Activated CD4-positive, alpha-beta T cell treated with anti-CD3 and anti-CD28 coated beads, Interleukin-2, amount 50 U/mL, for 4 hours (primary cell): Measurements from ENCODE around the gene ZNF225.
"Not testable (repeated sequence)": the region's sequence is repeated elsewhere in the genome, so short reads cannot be mapped to it uniquely, and the experiment has no call there.

Source experiments
- DNase-seq, 2 experiments: peaks; one replicate each; pipeline ENCODE4 v3.0.0-alpha.2; 2020

ZNF225 gene

DNA sequence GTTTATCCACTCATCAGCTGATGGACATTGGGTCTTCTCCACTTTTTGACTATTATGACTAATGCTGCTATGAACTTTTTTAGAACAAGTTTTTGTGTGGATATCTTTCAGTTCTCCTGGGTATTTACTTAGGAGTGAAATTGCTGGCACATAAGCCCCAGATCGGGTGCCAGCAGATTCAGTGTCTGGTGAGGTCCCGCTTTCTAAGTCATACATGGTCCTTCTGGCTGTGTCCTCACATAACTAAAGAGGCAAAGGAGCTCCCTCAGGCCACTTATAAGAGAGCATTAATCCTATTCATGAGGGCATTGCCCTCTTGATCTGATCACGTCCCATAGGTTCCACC is 51.1 kb downstream of the ZNF225 start:
- DNase-seq, result no peak

- DNase-seq, result peak; percentile 75 to 76
Measured at GRCh38 chr19:44164673-44165512, 51.7 kb downstream of the ZNF225 start, which contains the start of gene ZNF226. ZNF226 (plus strand) TSS chr19:44165100; CDS start chr19:44170081, 4,981 bp downstream.

- DNase-seq, result not testable (repeated sequence)
Measured at GRCh38 chr19:44170660-44171059, 57.5 kb downstream of the ZNF225 start.

GRCh38 chr19:44176590-44176989 is 63.4 kb downstream of the ZNF225 start:
- DNase-seq, result no peak

DNA sequence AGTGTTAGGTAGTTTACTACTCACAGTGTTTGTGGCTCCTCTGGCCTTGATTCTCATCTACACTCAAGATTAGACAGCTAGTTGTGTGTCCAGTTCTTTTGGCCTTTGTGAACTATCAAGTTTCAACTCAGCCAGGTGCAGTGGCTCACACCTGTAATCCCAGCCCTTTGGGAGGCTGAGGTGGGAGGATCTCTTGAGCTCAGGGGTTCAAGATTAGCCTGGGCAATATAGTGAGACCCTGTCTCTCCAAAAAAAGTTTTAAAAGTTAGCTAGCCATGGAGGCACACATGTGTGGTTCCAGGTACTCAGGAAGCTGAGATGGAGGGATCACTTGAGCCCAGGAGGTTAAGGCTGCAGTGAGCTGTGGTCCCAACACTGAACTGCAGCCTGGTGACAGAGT is 67.8 kb downstream of the ZNF225 start:
- no peak for DNase-seq

DNA sequence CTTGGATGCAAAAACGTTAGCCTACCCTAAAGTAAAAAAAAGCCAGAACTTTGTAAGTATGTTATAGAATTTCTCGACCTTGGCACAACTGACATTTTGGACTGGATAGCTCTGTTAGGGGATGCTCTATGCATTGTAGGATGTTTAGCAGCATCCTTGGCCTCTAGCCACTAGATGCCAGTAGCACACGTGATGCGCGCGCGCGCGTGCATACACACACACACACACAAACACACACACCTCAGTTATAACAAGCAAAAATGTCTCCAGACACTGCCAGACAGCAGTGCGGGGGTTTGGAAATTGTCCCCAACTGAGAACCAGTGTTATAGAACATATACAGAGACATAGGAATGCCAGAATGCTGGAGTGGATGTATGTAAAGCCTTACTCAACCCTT is 68.9 kb downstream of the ZNF225 start:
- DNase-seq, result no peak
